ENCODE measurements around the gene PDLIM7. TPM values are rescaled to one million over a fixed set of nuclear protein-coding genes. Genes with fewer than 3 reads are reported as not detected.

Gene PDLIM7
- total RNA-seq, 2 experiments from 2014 or later: 41.2 to 42.2 TPM

DNA sequence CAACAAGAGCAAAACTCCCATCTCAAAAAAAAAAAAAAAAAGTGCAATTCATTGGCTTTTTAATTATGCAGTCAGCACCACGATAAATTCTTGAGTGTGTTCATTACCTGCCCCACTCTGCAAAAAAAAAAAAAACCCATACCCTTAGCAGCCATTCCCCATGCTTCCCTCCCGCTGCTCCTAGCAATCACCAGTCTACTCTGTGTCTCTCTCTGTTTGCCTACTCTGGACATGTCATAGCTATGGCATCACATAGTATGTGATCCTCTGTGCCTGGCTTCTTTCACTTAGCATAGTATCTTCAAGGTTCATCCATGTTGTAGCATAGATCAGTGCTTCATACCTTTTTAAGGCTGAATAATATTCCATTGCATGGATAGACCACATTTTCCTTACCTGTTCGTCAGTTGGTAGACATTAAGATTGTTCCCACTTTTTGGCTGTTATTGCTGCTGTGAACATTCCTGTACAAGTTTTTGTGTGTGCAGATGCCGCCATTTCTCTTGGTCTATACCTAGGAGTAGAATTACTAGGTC, 57.8 kb downstream of the PDLIM7 start:
- Mint-ChIP-seq H3K36me3 (ENCODE audit: low read depth) (peaks cover 50% of the 10 kb centered on the region), H3K27ac (peak overlapping the region; percentile 90), H3K9me3 (no peaks in the 10 kb centered on the region), H3K4me3 (no peak overlapping the region), H3K27me3 (ENCODE audit: low read depth) (no peaks in the 10 kb centered on the region), H3K4me1 (ENCODE audit: low read depth) (peaks cover 65% of the 10 kb centered on the region)
- intact Hi-C loops (cut with micrococcal nuclease): loop anchor here (1.0 kb wide), 1 partner anchor 10 kb away; no protein-coding TSS in a partner anchor
- CTCF ChIA-PET: interaction anchor here (0.6 to 5.0 kb wide), 6 partner anchors 16 to 77 kb away, joined by 3 to 39 read pairs (median 6); no protein-coding TSS in a partner anchor
- DNase-seq: no peak

DNA sequence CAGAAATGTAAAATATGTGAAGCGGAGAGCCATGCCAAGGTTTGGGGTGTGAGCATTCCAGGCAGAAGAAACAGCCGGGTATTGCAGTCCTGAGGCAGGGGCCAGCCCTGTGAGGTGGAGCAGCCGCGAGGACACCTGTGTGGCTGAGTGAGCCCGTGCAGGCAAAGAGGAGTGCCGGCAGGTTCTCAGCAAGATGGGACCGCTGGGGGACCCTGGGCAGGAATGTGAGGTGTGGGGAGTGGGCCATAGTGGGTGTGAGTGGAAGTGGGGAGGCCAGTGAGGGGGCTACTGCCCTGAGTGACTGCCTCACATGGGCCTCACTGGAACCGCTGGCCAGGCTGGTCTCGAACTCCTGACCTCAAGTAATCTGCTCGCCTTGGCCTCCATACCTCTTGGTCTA, 58.9 kb downstream of the PDLIM7 start:
- peaks cover 66% of the 10 kb centered on the region for H3K4me1 Mint-ChIP-seq (ENCODE audit: low read depth)
- H3K27ac Mint-ChIP-seq: peak overlapping the region; percentile 73
- CTCF ChIA-PET: interaction anchor here (5.0 kb wide), 1 partner anchor 35 kb away, joined by 39 read pairs; no protein-coding TSS in a partner anchor
- intact Hi-C loops (cut with micrococcal nuclease): no loop called here
- DNase-seq: no peak
- H3K4me3 Mint-ChIP-seq: no peak overlapping the region
- H3K36me3 Mint-ChIP-seq (ENCODE audit: low read depth): peaks cover 56% of the 10 kb centered on the region
- H3K9me3 Mint-ChIP-seq: no peaks in the 10 kb centered on the region
- H3K27me3 Mint-ChIP-seq (ENCODE audit: low read depth): no peaks in the 10 kb centered on the region

- CTCF ChIA-PET: interaction anchor here (0.8 to 5.0 kb wide), 5 partner anchors 13 to 47 kb away, joined by 3 to 39 read pairs (median 4); no protein-coding TSS in a partner anchor
- Mint-ChIP-seq H3K27ac (peak overlapping the region; percentile 50), H3K36me3 (ENCODE audit: low read depth) (peaks cover 63% of the 10 kb centered on the region), H3K27me3 (ENCODE audit: low read depth) (no peaks in the 10 kb centered on the region), H3K9me3 (no peaks in the 10 kb centered on the region), H3K4me1 (ENCODE audit: low read depth) (peaks cover 72% of the 10 kb centered on the region), H3K4me3 (no peak overlapping the region)
- intact Hi-C loops (cut with micrococcal nuclease): no loop called here
- no peak for DNase-seq
Measured at GRCh38 chr5:177437623-177438022, 59.8 kb downstream of the PDLIM7 start.

GRCh38 chr5:177435847-177436536, 61.4 kb downstream of the PDLIM7 start:
- Mint-ChIP-seq H3K4me3 (no peak overlapping the region), H3K27me3 (ENCODE audit: low read depth) (no peaks in the 10 kb centered on the region), H3K36me3 (ENCODE audit: low read depth) (peaks cover 69% of the 10 kb centered on the region), H3K27ac (peak overlapping the region; percentile 50), H3K4me1 (ENCODE audit: low read depth) (peaks cover 80% of the 10 kb centered on the region), H3K9me3 (no peaks in the 10 kb centered on the region)
- no peak for DNase-seq
- intact Hi-C loops (cut with micrococcal nuclease): no loop called here
- CTCF ChIA-PET: interaction anchor here (1.1 to 1.4 kb wide), 2 partner anchors 9 to 22 kb away, joined by 4 read pairs; no protein-coding TSS in a partner anchor

DNA sequence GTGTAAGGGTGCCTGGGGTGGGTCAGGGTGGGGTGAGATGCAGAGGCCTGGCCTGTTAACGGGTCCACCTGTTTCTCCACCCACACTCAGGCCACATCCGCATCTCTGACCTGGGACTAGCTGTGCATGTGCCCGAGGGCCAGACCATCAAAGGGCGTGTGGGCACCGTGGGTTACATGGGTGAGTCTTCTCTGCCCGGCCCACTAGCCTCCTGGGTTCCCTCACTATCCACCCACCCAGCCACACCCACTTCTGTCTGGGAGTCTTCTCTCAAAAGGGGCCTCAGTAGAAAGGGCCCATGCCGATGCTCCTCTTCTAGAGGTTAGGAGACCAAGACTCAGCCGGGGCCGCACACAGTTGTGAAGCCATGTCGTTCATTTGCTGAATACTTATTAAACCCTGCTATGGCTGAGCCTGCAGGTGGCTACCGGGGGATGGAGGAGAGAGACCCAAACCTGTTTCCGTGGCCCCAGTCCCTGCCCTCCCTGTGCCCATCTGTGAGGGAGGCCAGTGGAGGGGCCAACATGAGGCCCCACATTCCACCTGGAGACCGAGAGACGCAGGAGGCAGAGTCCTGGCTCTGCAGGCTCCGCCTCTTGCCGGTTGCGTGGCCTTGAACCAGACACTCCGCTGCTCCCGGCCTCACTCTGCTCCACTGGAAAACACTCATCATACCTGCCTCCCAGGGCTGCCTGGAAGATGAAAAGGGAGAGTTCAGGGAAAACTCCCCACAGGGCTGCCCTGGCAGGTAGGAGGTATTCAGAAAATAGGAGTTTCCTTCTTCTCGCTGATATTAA, 62.3 kb downstream of the PDLIM7 start:
- H3K9me3 Mint-ChIP-seq: no peaks in the 10 kb centered on the region
- peaks cover 72% of the 10 kb centered on the region for H3K36me3 Mint-ChIP-seq (ENCODE audit: low read depth)
- H3K27me3 Mint-ChIP-seq (ENCODE audit: low read depth): no peaks in the 10 kb centered on the region
- H3K4me1 Mint-ChIP-seq (ENCODE audit: low read depth): peaks cover 83% of the 10 kb centered on the region
- H3K4me3 Mint-ChIP-seq: no peak overlapping the region
- no peak for DNase-seq
- intact Hi-C loops (cut with micrococcal nuclease): loop anchor here (1.0 kb wide), 1 partner anchor 20 kb away; no protein-coding TSS in a partner anchor
- CTCF ChIA-PET: interaction anchor here (1.2 to 10.3 kb wide), 5 partner anchors 10 to 44 kb away, joined by 4 to 111 read pairs (median 10); partner anchors contain the start of gene PRR7
- peak overlapping the region; percentile 92 for H3K27ac Mint-ChIP-seq

- H3K27ac Mint-ChIP-seq: peak overlapping the region; percentile 92
- intact Hi-C loops (cut with micrococcal nuclease): loop anchor here (1.0 kb wide), 1 partner anchor 21 kb away; no protein-coding TSS in a partner anchor
- H3K4me1 Mint-ChIP-seq (ENCODE audit: low read depth): peaks cover 83% of the 10 kb centered on the region
- peaks cover 72% of the 10 kb centered on the region for H3K36me3 Mint-ChIP-seq (ENCODE audit: low read depth)
- no peaks in the 10 kb centered on the region for H3K27me3 Mint-ChIP-seq (ENCODE audit: low read depth)
- CTCF ChIA-PET: interaction anchor here (1.2 to 10.3 kb wide), 5 partner anchors 10 to 43 kb away, joined by 4 to 111 read pairs (median 10); partner anchors contain the start of gene PRR7
- H3K9me3 Mint-ChIP-seq: no peaks in the 10 kb centered on the region
- peak; percentile 89 for DNase-seq
- no peak overlapping the region for H3K4me3 Mint-ChIP-seq
Measured at GRCh38 chr5:177434437-177434836, 63.0 kb downstream of the PDLIM7 start.

- H3K36me3 Mint-ChIP-seq (ENCODE audit: low read depth): peaks cover 76% of the 10 kb centered on the region
- intact Hi-C loops (cut with micrococcal nuclease): loop anchor here (1.0 kb wide), 1 partner anchor 22 kb away; no protein-coding TSS in a partner anchor
Measured at GRCh38 chr5:177433658-177434217, 63.7 kb downstream of the PDLIM7 start.

More at GRCh38 chr5:177433658-177434217, 63.7 kb downstream of the PDLIM7 start:
- CTCF ChIA-PET: interaction anchor here (1.1 to 10.3 kb wide), 6 partner anchors 11 to 43 kb away, joined by 3 to 111 read pairs (median 9); partner anchors contain the start of gene PRR7
- H3K9me3 Mint-ChIP-seq: no peaks in the 10 kb centered on the region
- peaks cover 87% of the 10 kb centered on the region for H3K4me1 Mint-ChIP-seq (ENCODE audit: low read depth)
- peak overlapping the region; percentile 95 for H3K27ac Mint-ChIP-seq
- DNase-seq: no peak
- no peak overlapping the region for H3K4me3 Mint-ChIP-seq
- no peaks in the 10 kb centered on the region for H3K27me3 Mint-ChIP-seq (ENCODE audit: low read depth)

Other genes with a start within 250 kb of the PDLIM7 start
- gene RAB24, start 193.9 kb downstream of the PDLIM7 start, total RNA-seq: 10 to 100 TPM; 10.9 to 13.2 TPM
- gene PRELID1, start 193.8 kb downstream of the PDLIM7 start, total RNA-seq: 100 to 1,000 TPM; 253 to 254 TPM
- gene MXD3, start 185.7 kb downstream of the PDLIM7 start, total RNA-seq: 10 to 100 TPM; 45.0 to 51.7 TPM
- gene LMAN2, start 145.9 kb downstream of the PDLIM7 start, total RNA-seq: 10 to 100 TPM; 82.2 to 83.9 TPM
- gene RGS14, start 139.7 kb downstream of the PDLIM7 start, total RNA-seq: 10 to 100 TPM; 34.6 to 39.2 TPM
- gene SLC34A1, start 113.2 kb downstream of the PDLIM7 start, total RNA-seq: not detected
- gene PFN3, start 96.9 kb downstream of the PDLIM7 start, total RNA-seq: not detected
- 1 to 10 TPM; 3.2 to 5.4 TPM for gene F12, start 88.0 kb downstream of the PDLIM7 start, total RNA-seq
- gene GRK6, start 70.9 kb downstream of the PDLIM7 start, total RNA-seq: 100 to 1,000 TPM; 117 to 133 TPM
- 1 to 10 TPM; 7.4 to 8.2 TPM for gene PRR7, start 50.8 kb downstream of the PDLIM7 start, total RNA-seq
- 10 to 100 TPM; 20.8 to 22.4 TPM for gene DBN1, start 24.0 kb downstream of the PDLIM7 start, total RNA-seq
- 1 to 10 TPM in 1 of 2 experiments, under 1 TPM in 1; 0.37 to 1.3 TPM for gene DOK3, start 12.2 kb upstream of the PDLIM7 start, total RNA-seq
- gene DDX41, start 19.4 kb upstream of the PDLIM7 start, total RNA-seq: 100 to 1,000 TPM; 142 to 147 TPM
- gene FAM193B, start 57.0 kb upstream of the PDLIM7 start, total RNA-seq: 10 to 100 TPM; 87.4 to 87.8 TPM
- gene TMED9, start 94.6 kb upstream of the PDLIM7 start, total RNA-seq: 100 to 1,000 TPM; 110 TPM
- 10 to 100 TPM in 1 of 2 experiments, 1 to 10 TPM in 1; 9.9 to 13.6 TPM for gene B4GALT7, start 102.5 kb upstream of the PDLIM7 start, total RNA-seq

Measured in activated naive CD4-positive, alpha-beta T cell treated with anti-CD3 and anti-CD28 coated beads for 36 hours (primary cell).